Osteoblast (primary cell): ENCODE measurements around the gene RPL38. TPM values are rescaled to one million over a fixed set of nuclear protein-coding genes. Genes with fewer than 3 reads are reported as not detected.

Source experiments
- DNase-seq: peaks from one replicate; pipeline ENCODE4 v3.0.0; 2011; ENCODE audit warnings: low spot score, mixed read lengths; ENCODE audit not compliant: insufficient read length; ENCODE audit errors: missing footprints
- H2AFZ ChIP-seq: 2 replicates; pipeline ENCODE4 v1.6.0; 2011; ENCODE audit warnings: mild to moderate bottlenecking, low read length
- H3K27ac ChIP-seq: 2 replicates; pipeline ENCODE4 v1.5.1; 2011; ENCODE audit warnings: mild to moderate bottlenecking, low read depth, low read length, moderate library complexity
- H3K27me3 ChIP-seq: 2 replicates; pipeline ENCODE4 v1.6.0; 2012; ENCODE audit warnings: mild to moderate bottlenecking, control low read depth, inconsistent platforms, low read length, moderate library complexity; ENCODE audit not compliant: insufficient read depth
- H3K36me3 ChIP-seq: 2 replicates; pipeline ENCODE4 v1.5.1; 2011; ENCODE audit warnings: mild to moderate bottlenecking, low read length, control low read depth, moderate library complexity; ENCODE audit not compliant: insufficient read depth
- H3K4me1 ChIP-seq: 2 replicates; pipeline ENCODE4 v1.5.1; 2011; ENCODE audit warnings: mild to moderate bottlenecking, low read length, control low read depth, moderate library complexity; ENCODE audit not compliant: insufficient read depth
- H3K4me2 ChIP-seq: 2 replicates; pipeline ENCODE4 v1.6.0; 2011; ENCODE audit warnings: mild to moderate bottlenecking, low read length; ENCODE audit not compliant: insufficient read depth
- H3K4me3 ChIP-seq: fragments of 200-600 bp; sonication (generic); 3 replicates; pipeline ENCODE4 v1.5.1; 2012; ENCODE audit warnings: mild to moderate bottlenecking, low read length, inconsistent platforms; ENCODE audit not compliant: insufficient read depth
- H3K79me2 ChIP-seq: 2 replicates; pipeline ENCODE4 v1.6.0; 2012; ENCODE audit warnings: mild to moderate bottlenecking, low read length, control low read depth, inconsistent platforms; ENCODE audit not compliant: insufficient read depth
- H3K9me3 ChIP-seq: 2 replicates; pipeline ENCODE4 v1.5.1; 2011; ENCODE audit warnings: low read depth, low read length, control low read depth
- H4K20me1 ChIP-seq: 2 replicates; pipeline ENCODE4 v1.6.0; 2012; ENCODE audit warnings: mild to moderate bottlenecking, low read length, control low read depth; ENCODE audit not compliant: insufficient read depth
- total RNA-seq: library from RNA; depleted of rRNA; stranded (reverse); fragments of >200 nt; gene quantifications from 2 replicates; pipeline ENCODE4 v1.2.3, GENCODE V29; 2012
- TF ChIP-seq, protein P1 (sequence below): IDR thresholded peaks from 2 replicates; pipeline ENCODE4 v1.5.1; 2011; ENCODE audit warnings: mild to moderate bottlenecking, low read depth, low read length, moderate library complexity; ENCODE audit errors: extremely low read depth

RPL38 gene
- total RNA-seq, 1 donor, result 470 TPM

- Histone ChIP-seq H3K27me3 (peaks cover 9% of the 10 kb centered on the region), H3K4me2 (no peak overlapping the region), H2AFZ (no peak overlapping the region), H3K4me3 (no peak overlapping the region), H3K9me3 (no peaks in the 10 kb centered on the region), H3K36me3 (no peaks in the 10 kb centered on the region), H3K27ac (no peak overlapping the region), H3K4me1 (no peaks in the 10 kb centered on the region), H3K79me2 (no peaks in the 10 kb centered on the region), H4K20me1 (no peaks in the 10 kb centered on the region)
- no peak for DNase-seq
- TF ChIP-seq, protein P1, sequence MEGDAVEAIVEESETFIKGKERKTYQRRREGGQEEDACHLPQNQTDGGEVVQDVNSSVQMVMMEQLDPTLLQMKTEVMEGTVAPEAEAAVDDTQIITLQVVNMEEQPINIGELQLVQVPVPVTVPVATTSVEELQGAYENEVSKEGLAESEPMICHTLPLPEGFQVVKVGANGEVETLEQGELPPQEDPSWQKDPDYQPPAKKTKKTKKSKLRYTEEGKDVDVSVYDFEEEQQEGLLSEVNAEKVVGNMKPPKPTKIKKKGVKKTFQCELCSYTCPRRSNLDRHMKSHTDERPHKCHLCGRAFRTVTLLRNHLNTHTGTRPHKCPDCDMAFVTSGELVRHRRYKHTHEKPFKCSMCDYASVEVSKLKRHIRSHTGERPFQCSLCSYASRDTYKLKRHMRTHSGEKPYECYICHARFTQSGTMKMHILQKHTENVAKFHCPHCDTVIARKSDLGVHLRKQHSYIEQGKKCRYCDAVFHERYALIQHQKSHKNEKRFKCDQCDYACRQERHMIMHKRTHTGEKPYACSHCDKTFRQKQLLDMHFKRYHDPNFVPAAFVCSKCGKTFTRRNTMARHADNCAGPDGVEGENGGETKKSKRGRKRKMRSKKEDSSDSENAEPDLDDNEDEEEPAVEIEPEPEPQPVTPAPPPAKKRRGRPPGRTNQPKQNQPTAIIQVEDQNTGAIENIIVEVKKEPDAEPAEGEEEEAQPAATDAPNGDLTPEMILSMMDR, result no peak
These were observed 32.6 kb upstream of the RPL38 start for GRCh38 chr17:74170924-74171323.

DNA sequence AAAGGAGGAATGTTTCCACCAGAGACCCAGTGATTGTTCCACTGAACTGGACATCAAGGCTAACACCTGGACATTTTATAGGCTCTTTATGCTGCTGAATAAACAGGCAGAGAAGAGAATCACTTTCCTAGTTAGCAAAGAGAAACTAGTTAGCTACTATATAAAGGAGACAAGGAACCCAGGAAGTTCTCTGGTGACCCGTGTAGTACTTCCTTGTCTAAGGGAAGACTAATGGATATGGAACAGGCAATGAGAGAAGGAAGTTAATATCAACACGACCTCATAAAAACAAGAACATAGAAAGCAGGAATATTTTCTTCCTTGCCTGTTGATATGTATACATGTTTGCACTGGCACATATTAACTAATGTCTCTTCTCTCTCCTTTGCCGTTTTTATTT lies 30.8 kb upstream of the RPL38 start:
- Histone ChIP-seq H3K27me3 (peaks cover 9% of the 10 kb centered on the region), H3K4me1 (no peaks in the 10 kb centered on the region), H3K4me3 (no peak overlapping the region), H2AFZ (no peak overlapping the region), H3K9me3 (no peaks in the 10 kb centered on the region), H3K79me2 (no peaks in the 10 kb centered on the region), H3K4me2 (no peak overlapping the region), H4K20me1 (no peaks in the 10 kb centered on the region), H3K36me3 (no peaks in the 10 kb centered on the region), H3K27ac (no peak overlapping the region)
- no peak for DNase-seq
- TF ChIP-seq, protein P1, result no peak

DNA sequence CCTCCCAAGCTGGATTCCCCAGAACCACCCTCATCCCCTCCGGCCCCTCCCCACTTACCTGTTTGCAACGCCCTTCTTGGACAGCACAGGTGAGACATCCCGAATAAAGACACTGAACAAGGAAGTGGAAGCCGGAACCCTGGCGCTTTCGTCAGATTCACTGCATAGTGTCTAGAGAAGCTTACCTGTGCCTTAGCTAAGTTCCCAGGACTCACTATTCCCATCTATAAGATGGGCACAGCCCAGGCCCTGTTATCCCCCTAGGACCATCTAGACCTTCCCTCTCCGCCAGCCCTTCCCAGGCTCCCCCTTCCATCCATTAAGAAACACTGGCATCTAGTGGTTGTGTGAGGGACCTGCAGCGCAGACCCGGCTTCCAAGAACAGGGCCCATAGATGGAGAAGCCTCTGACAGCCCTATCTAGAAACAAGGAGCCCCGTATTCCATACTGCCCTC lies 26.9 kb upstream of the RPL38 start:
- H3K79me2 ChIP-seq, result no peaks in the 10 kb centered on the region
- no peak overlapping the region for H3K4me2 ChIP-seq
- no peaks in the 10 kb centered on the region for H4K20me1 ChIP-seq
- no peaks in the 10 kb centered on the region for H3K9me3 ChIP-seq
- DNase-seq, result peak; percentile 90
- H2AFZ ChIP-seq, result no peak overlapping the region
- no peaks in the 10 kb centered on the region for H3K36me3 ChIP-seq
- H3K27me3 ChIP-seq, result peaks cover 9% of the 10 kb centered on the region
- TF ChIP-seq, protein P1, result peak; percentile 88
- no peak overlapping the region for H3K27ac ChIP-seq
- H3K4me1 ChIP-seq, result no peaks in the 10 kb centered on the region
- H3K4me3 ChIP-seq, result no peak overlapping the region

- Histone ChIP-seq H3K4me1 (no peaks in the 10 kb centered on the region), H3K27ac (no peak overlapping the region), H3K4me2 (no peak overlapping the region), H3K27me3 (peaks cover 9% of the 10 kb centered on the region), H2AFZ (no peak overlapping the region), H3K4me3 (no peak overlapping the region), H4K20me1 (no peaks in the 10 kb centered on the region), H3K79me2 (no peaks in the 10 kb centered on the region), H3K9me3 (no peaks in the 10 kb centered on the region), H3K36me3 (no peaks in the 10 kb centered on the region)
- DNase-seq, result peak; percentile 82
- TF ChIP-seq, protein P1, result no peak
These were observed 26.4 kb upstream of the RPL38 start for GRCh38 chr17:74177018-74177450.
